GM19328 (cell line): ENCODE measurements around the gene ASCC3.
"Not testable (repeated sequence)": the region's sequence is repeated elsewhere in the genome, so short reads cannot be mapped to it uniquely, and the experiment has no call there.

Experiments
- ATAC-seq: cut with Tn5 transposase; IDR thresholded peaks from one replicate; pipeline ENCODE4 v1.9.1; 2021; ENCODE audit warnings: mild to moderate bottlenecking, moderate library complexity; ENCODE audit not compliant: unreplicated experiment

Gene ASCC3

GRCh38 chr6:100808638-100809275 lies 72.4 kb downstream of the ASCC3 start:
- no peak for ATAC-seq

- ATAC-seq: no peak
Observed at GRCh38 chr6:100806296-100806695, 74.8 kb downstream of the ASCC3 start.

GRCh38 chr6:100803264-100804045 lies 77.7 kb downstream of the ASCC3 start:
- no peak for ATAC-seq

GRCh38 chr6:100801036-100801435 lies 80.1 kb downstream of the ASCC3 start:
- no peak for ATAC-seq

- ATAC-seq: peak; percentile 90
Observed at GRCh38 chr6:100796049-100796823, 84.9 kb downstream of the ASCC3 start.

- ATAC-seq: no peak
Observed at GRCh38 chr6:100790084-100790483, 91.0 kb downstream of the ASCC3 start.

GRCh38 chr6:100785982-100786381 lies 95.1 kb downstream of the ASCC3 start:
- no peak for ATAC-seq

GRCh38 chr6:100780648-100781047 lies 100.5 kb downstream of the ASCC3 start:
- no peak for ATAC-seq

- ATAC-seq: no peak
Observed at GRCh38 chr6:100775667-100776066, 105.5 kb downstream of the ASCC3 start.

- no peak for ATAC-seq
Observed at GRCh38 chr6:100774681-100775080, 106.4 kb downstream of the ASCC3 start.

GRCh38 chr6:100768816-100769351 lies 112.2 kb downstream of the ASCC3 start:
- no peak for ATAC-seq

GRCh38 chr6:100763617-100764241 lies 117.4 kb downstream of the ASCC3 start:
- no peak for ATAC-seq

GRCh38 chr6:100761841-100762240 lies 119.3 kb downstream of the ASCC3 start:
- ATAC-seq: no peak

GRCh38 chr6:100758386-100758785 lies 122.7 kb downstream of the ASCC3 start:
- ATAC-seq: not testable (repeated sequence)

- ATAC-seq: no peak
Observed at GRCh38 chr6:100753421-100753820, 127.7 kb downstream of the ASCC3 start.

- ATAC-seq: no peak
Observed at GRCh38 chr6:100751590-100751989, 129.5 kb downstream of the ASCC3 start.

- no peak for ATAC-seq
Observed at GRCh38 chr6:100745419-100746041, 135.6 kb downstream of the ASCC3 start.

GRCh38 chr6:100740439-100740838 lies 140.7 kb downstream of the ASCC3 start:
- ATAC-seq: no peak

- ATAC-seq: not testable (repeated sequence)
Observed at GRCh38 chr6:100737720-100738119, 143.4 kb downstream of the ASCC3 start.

GRCh38 chr6:100731411-100731810 lies 149.7 kb downstream of the ASCC3 start:
- no peak for ATAC-seq
